Pancreas (tissue), 10 donors: ENCODE measurements around the gene PASK. TPM values are rescaled to one million over a fixed set of nuclear protein-coding genes. Genes with fewer than 3 reads are reported as not detected.

Experiments used
- ATAC-seq, 4 donors: fragments of 200-7000 bp; cut with Tn5 transposase; one replicate each; pipeline versions ENCODE4 v1.8.0 to v1.9.1; 2020; ENCODE audit warnings: mild to moderate bottlenecking in 4 of 4, moderate library complexity in 4 of 4
- DNase-seq, 6 donors: peaks; one replicate each; pipeline ENCODE4 v3.0.0-alpha.2; 2020
- FAIRE-seq: peaks from 2 replicates; lab custom pipeline; 2012; peaks lifted over from hg19 to GRCh38; lab: Jason Lieb, UNC
- H3K27ac ChIP-seq, 4 donors: fragments of 200-600 bp; sonication (generic); 1 replicate in 3 of 4; 2 replicates in 1 of 4; pipeline versions ENCODE4 v1.5.0 to v1.8.0; 2020
- H3K27me3 ChIP-seq, 4 donors: fragments of 200-600 bp; one replicate each; pipeline ENCODE4 v1.8.0; 2021
- H3K36me3 ChIP-seq, 3 donors: fragments of 200-600 bp; sonication (generic) in 1 of 3; one replicate each; pipeline versions ENCODE4 v1.5.0 to v1.8.0; 2020 to 2021
- H3K4me1 ChIP-seq, 3 donors: fragments of 200-600 bp; one replicate each; pipeline ENCODE4 v1.8.0; 2021
- H3K4me3 ChIP-seq, 4 donors: fragments of 200-600 bp; sonication (generic) in 2 of 4; one replicate each; pipeline versions ENCODE4 v1.5.0 to v1.8.0; 2020 to 2021
- H3K9me3 ChIP-seq, 4 donors: fragments of 200-600 bp; one replicate each; pipeline ENCODE4 v1.8.0; 2021
- WGBS, 2 donors: extraction: QIAGEN DNeasy Blood & Tissue Kit; methylation state at CpG; one replicate each; pipeline ENCODE4 v1.1.7; 2013; 5-methylcytosine and 5-hydroxymethylcytosine counted together
- intact Hi-C, 3 donors: fragments of 100-400 bp; cut with DNase I; formaldehyde crosslinking; loops; one replicate each; pipeline versions ENCODE4 v1.11.1 to v1.14.2; 2022
- polyA plus RNA-seq, 2 donors: library from polyadenylated mRNA; stranded (reverse); fragments of 200-250 nt; gene quantifications; one replicate each; pipeline ENCODE4 v1.2.3, GENCODE V29; 2013
- total RNA-seq, 6 donors: library from RNA; stranded (reverse); fragmentation: NEBNext Ultra II Directional in 4 of 6; extraction: Animal tissue kit (Norgen Biotek cat#: 25700) in 4 of 6; gene quantifications; one replicate each; pipeline versions ENCODE4 v1.2.1 to v1.2.4, GENCODE V29; 2021 to 2023
- TF ChIP-seq, protein P1 (sequence below), 4 donors: fragments of 200-600 bp; sonication (generic) in 3 of 4; IDR thresholded peaks; one replicate each; pipeline versions ENCODE4 v1.5.0 to v1.8.0; 2021; ENCODE audit warnings: antibody characterized with exemption in 4 of 4
- donor health status: healthy with polysubstance abuse.
- donor health status: DM: no; HTN: no; CAD: no; lungs with moderate emphysema.
- donor health status: DM: no; HTN: no; CAD: no.
- donor health status: control.
- donor health status: control.
- donor health status: Bipolar disorder and iron deficiency.
- donor health status: DM: yes; HTN: yes; CAD: no.
- donor health status: DM: no; HTN: no; CAD: no.
- donor health status: DM: no; HTN: no; CAD: no.
- donor health status: DM: yes; HTN: yes; CAD: no.

PASK gene
- total and polyA plus RNA-seq, 8 donors: 3.7 to 14.5 (median 9.2) TPM

GRCh38 chr2:241180495-241180894, 31.2 kb upstream of the PASK start:
- ATAC-seq: no peak
- WGBS, 2 donors: 94 to 96% methylated on average over 12 of the region's 12 CpGs

GRCh38 chr2:241179899-241180298, 30.6 kb upstream of the PASK start:
- H3K4me1 ChIP-seq: no peaks in the 10 kb centered on the region
- no peak for ATAC-seq
- no peak for FAIRE-seq
- 67 to 73% methylated on average over 4 of the region's 4 CpGs for WGBS, 2 donors
- no peaks in the 10 kb centered on the region for H3K27me3 ChIP-seq
- no peaks in the 10 kb centered on the region for H3K9me3 ChIP-seq
- intact Hi-C loops: no loop called here
- no peak for DNase-seq
- H3K36me3 ChIP-seq: peaks cover 0 to 19% (median 0%) of the 10 kb centered on the region in 3 donors
- TF ChIP-seq, protein P1, sequence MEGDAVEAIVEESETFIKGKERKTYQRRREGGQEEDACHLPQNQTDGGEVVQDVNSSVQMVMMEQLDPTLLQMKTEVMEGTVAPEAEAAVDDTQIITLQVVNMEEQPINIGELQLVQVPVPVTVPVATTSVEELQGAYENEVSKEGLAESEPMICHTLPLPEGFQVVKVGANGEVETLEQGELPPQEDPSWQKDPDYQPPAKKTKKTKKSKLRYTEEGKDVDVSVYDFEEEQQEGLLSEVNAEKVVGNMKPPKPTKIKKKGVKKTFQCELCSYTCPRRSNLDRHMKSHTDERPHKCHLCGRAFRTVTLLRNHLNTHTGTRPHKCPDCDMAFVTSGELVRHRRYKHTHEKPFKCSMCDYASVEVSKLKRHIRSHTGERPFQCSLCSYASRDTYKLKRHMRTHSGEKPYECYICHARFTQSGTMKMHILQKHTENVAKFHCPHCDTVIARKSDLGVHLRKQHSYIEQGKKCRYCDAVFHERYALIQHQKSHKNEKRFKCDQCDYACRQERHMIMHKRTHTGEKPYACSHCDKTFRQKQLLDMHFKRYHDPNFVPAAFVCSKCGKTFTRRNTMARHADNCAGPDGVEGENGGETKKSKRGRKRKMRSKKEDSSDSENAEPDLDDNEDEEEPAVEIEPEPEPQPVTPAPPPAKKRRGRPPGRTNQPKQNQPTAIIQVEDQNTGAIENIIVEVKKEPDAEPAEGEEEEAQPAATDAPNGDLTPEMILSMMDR (IDR thresholded peaks at IDR 0.05): no peak
- no peak overlapping the region for H3K4me3 ChIP-seq
- no peak overlapping the region for H3K27ac ChIP-seq

More at GRCh38 chr2:241180495-241180894, 31.2 kb upstream of the PASK start:
- TF ChIP-seq, protein P1 (IDR thresholded peaks at IDR 0.05): no peak
- DNase-seq (peak in 1 of 6 donors; percentile 37), FAIRE-seq (no peak)
- Histone ChIP-seq H3K4me1 (no peaks in the 10 kb centered on the region), H3K9me3 (no peaks in the 10 kb centered on the region), H3K4me3 (no peak overlapping the region), H3K27me3 (no peaks in the 10 kb centered on the region), H3K36me3 (peaks cover 0 to 13% (median 0%) of the 10 kb centered on the region in 3 donors), H3K27ac (no peak overlapping the region)
- intact Hi-C loops: no loop called here

GRCh38 chr2:241178961-241179360, 29.7 kb upstream of the PASK start:
- no peak overlapping the region for H3K4me3 ChIP-seq
- H3K9me3 ChIP-seq: no peaks in the 10 kb centered on the region
- intact Hi-C loops: no loop called here
- no peaks in the 10 kb centered on the region for H3K27me3 ChIP-seq
- no peaks in the 10 kb centered on the region for H3K4me1 ChIP-seq
- TF ChIP-seq, protein P1 (IDR thresholded peaks at IDR 0.05): no peak
- H3K27ac ChIP-seq: no peak overlapping the region
- peaks cover 0 to 19% (median 0%) of the 10 kb centered on the region in 3 donors for H3K36me3 ChIP-seq
- ATAC-seq (no peak), DNase-seq (no peak), FAIRE-seq (no peak)
- 71 to 83% methylated on average over 4 of the region's 4 CpGs for WGBS, 2 donors

GRCh38 chr2:241177526-241178334, 28.5 kb upstream of the PASK start:
- H3K27ac ChIP-seq: no peak overlapping the region
- intact Hi-C loops: no loop called here
- TF ChIP-seq, protein P1 (IDR thresholded peaks at IDR 0.05): no peak
- H3K4me1 ChIP-seq: no peaks in the 10 kb centered on the region
- H3K36me3 ChIP-seq: peaks cover 0 to 19% (median 0%) of the 10 kb centered on the region in 3 donors
- H3K9me3 ChIP-seq: no peaks in the 10 kb centered on the region
- FAIRE-seq (no peak), DNase-seq (no peak), ATAC-seq (no peak)
- WGBS, 2 donors: 96 to 97% methylated on average over 12 of the region's 12 CpGs
- no peaks in the 10 kb centered on the region for H3K27me3 ChIP-seq
- H3K4me3 ChIP-seq: no peak overlapping the region

GRCh38 chr2:241173557-241173956, 24.3 kb upstream of the PASK start:
- DNase-seq (no peak), FAIRE-seq (no peak), ATAC-seq (no peak)
- Histone ChIP-seq H3K27ac (no peak overlapping the region), H3K36me3 (peaks cover 0 to 28% (median 12%) of the 10 kb centered on the region in 3 donors), H3K4me3 (no peak overlapping the region), H3K27me3 (no peaks in the 10 kb centered on the region), H3K4me1 (no peaks in the 10 kb centered on the region), H3K9me3 (no peaks in the 10 kb centered on the region)
- TF ChIP-seq, protein P1 (IDR thresholded peaks at IDR 0.05): no peak
- WGBS, 2 donors: 97 to 98% methylated on average over 2 of the region's 2 CpGs
- intact Hi-C loops: no loop called here
